Measurements from ENCODE around the gene OR5D14. TPM values are rescaled to one million over a fixed set of nuclear protein-coding genes. Genes with fewer than 3 reads are reported as not detected.

OR5D14 gene
- total and polyA plus RNA-seq, 9 of the 15 experiments (the other 6 are each of a cell fraction or from before 2014, with no cell fraction given) = not detected

DNA sequence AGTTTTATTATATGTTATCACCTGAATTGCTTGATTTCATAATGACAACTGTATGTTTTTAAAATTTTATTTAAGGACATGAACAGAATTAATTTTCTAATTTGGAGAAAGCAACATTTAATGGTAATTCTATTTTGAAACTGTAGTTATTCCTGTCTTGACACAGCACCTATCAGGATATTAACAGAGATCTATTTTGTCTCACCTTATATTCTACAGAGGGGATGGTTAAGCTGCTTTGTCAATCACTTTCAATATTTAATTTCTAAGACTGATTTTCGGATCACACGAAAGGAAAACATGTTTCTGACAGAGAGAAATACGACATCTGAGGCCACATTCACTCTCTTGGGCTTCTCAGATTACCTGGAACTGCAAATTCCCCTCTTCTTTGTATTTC lies 43.1 kb downstream of the OR5D14 start, which contains the start of gene OR5D16:
TSS of gene OR5D16 (plus strand) at position 301 of the 400 bp plus-strand sequence. CDS start at position 301, 0 bp downstream.
- WGBS (ENCODE audit: insufficient coverage, low coverage, missing lambda C conversion rate) = 0% methylated on average over 3 of the region's 3 CpGs
- H3K79me2 ChIP-seq (ENCODE audit: control insufficient read depth, insufficient read depth, low read length) = no peaks in the 10 kb centered on the region
- H4K20me1 ChIP-seq (replicated peaks; ENCODE audit: control insufficient read depth, insufficient read depth, low read length) = no peaks in the 10 kb centered on the region
- H2AFZ ChIP-seq (ENCODE audit: low read depth, low read length) = no peak within 1 kb of the TSS
- FAIRE-seq = no peak
- no peak for DNase-seq (ENCODE audit: extremely low read depth in 1 of 4, low spot score in 3 of 4)
- intact Hi-C loops (cut with micrococcal nuclease) (no loop called here), in situ Hi-C loops (cut with MboI) (no loop called here)
- no peak within 1 kb of the TSS for H3K27ac ChIP-seq (ENCODE audit: extremely low read depth, low read depth, low read length)
- TF ChIP-seq PTRF (tag; IDR thresholded peaks at IDR 0.05) (no peak), HDAC6 (IDR thresholded peaks at IDR 0.05; ENCODE audit: low read depth, low read length) (no peak), CBFA2T3 (IDR thresholded peaks at IDR 0.05) (no peak), ZNF766 (CRISPR knock-in tag; conservative IDR thresholded peaks at IDR 0.05) (no peak), GABPA (tag; conservative IDR thresholded peaks at IDR 0.05; ENCODE audit: low read depth) (no peak), LCOR (CRISPR knock-in tag; IDR thresholded peaks at IDR 0.05) (no peak)
- TF ChIP-seq, protein P1, sequence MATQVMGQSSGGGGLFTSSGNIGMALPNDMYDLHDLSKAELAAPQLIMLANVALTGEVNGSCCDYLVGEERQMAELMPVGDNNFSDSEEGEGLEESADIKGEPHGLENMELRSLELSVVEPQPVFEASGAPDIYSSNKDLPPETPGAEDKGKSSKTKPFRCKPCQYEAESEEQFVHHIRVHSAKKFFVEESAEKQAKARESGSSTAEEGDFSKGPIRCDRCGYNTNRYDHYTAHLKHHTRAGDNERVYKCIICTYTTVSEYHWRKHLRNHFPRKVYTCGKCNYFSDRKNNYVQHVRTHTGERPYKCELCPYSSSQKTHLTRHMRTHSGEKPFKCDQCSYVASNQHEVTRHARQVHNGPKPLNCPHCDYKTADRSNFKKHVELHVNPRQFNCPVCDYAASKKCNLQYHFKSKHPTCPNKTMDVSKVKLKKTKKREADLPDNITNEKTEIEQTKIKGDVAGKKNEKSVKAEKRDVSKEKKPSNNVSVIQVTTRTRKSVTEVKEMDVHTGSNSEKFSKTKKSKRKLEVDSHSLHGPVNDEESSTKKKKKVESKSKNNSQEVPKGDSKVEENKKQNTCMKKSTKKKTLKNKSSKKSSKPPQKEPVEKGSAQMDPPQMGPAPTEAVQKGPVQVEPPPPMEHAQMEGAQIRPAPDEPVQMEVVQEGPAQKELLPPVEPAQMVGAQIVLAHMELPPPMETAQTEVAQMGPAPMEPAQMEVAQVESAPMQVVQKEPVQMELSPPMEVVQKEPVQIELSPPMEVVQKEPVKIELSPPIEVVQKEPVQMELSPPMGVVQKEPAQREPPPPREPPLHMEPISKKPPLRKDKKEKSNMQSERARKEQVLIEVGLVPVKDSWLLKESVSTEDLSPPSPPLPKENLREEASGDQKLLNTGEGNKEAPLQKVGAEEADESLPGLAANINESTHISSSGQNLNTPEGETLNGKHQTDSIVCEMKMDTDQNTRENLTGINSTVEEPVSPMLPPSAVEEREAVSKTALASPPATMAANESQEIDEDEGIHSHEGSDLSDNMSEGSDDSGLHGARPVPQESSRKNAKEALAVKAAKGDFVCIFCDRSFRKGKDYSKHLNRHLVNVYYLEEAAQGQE (IDR thresholded peaks at IDR 0.05; ENCODE audit: borderline replicate concordance) = no peak
- TF ChIP-seq, protein P1 (CRISPR knock-in tag; IDR thresholded peaks at IDR 0.05; ENCODE audit: low read depth) = no peak
- no peak within 1 kb of the TSS for H3K4me2 ChIP-seq (ENCODE audit: insufficient read depth, low read length)
- H3K9me1 ChIP-seq (ENCODE audit: control insufficient read depth, insufficient read depth, low read length) = no peaks in the 10 kb centered on the region
- no peak within 1 kb of the TSS for H3K9ac ChIP-seq (ENCODE audit: insufficient read depth in 1 of 2, low read depth in 2 of 2, low read length in 2 of 2)
- H3K36me3 ChIP-seq (ENCODE audit: control insufficient read depth, insufficient read depth, low read length) = no peaks in the 10 kb centered on the region
- ChIA-PET CTCF (ENCODE audit: low intra/inter-chr PET ratio) (no interaction called here), POLR2A (no interaction called here)
- no TSS peak for BruUV-seq (replicated peaks)
- H3K4me3 ChIP-seq = no peak within 1 kb of the TSS
- H3K9me3 ChIP-seq (replicated peaks; ENCODE audit: control insufficient read depth, insufficient read depth, low read depth, low read length) = no peaks in the 10 kb centered on the region
- ATAC-seq = no peak
- no peaks in the 10 kb centered on the region for H3K27me3 ChIP-seq (ENCODE audit: control insufficient read depth in 2 of 2, insufficient read depth in 2 of 2, low read length in 2 of 2)
- H3K4me1 ChIP-seq (replicated peaks in 1 of 2; ENCODE audit: control insufficient read depth in 2 of 2, insufficient read depth in 2 of 2, low read length in 2 of 2) = no peaks in the 10 kb centered on the region

Measured in K562 (cell line).